ENCODE data around the gene SLC35F5.
A peak's percentile ranks its signal among the peaks of the same experiment; 100 is the strongest.
"Not testable (repeated sequence)": the region's sequence is repeated elsewhere in the genome, so short reads cannot be mapped to it uniquely, and the experiment has no call there.

Gene SLC35F5

GRCh38 chr2:113756355-113757137 lies at the start of gene SLC35F5:
Gene SLC35F5 (minus strand): TSS chr2:113756642. CDS start chr2:113756409, 233 bp downstream.
- no peak for TF ChIP-seq JUND (IDR thresholded peaks at IDR 0.05; ENCODE audit: low read depth)
- peak; percentile 42 to 89 for DNase-seq (ENCODE audit: low read depth in 1 of 2, low spot score in 1 of 2)
- in situ Hi-C loops (cut with HindIII; ENCODE audit: low pct_unique_long_range_greater_than_20kb, low sequenced_read_pairs): no loop called here

GRCh38 chr2:113799375-113799774 lies 42.9 kb upstream of the SLC35F5 start:
- no peak for DNase-seq (ENCODE audit: low read depth in 1 of 2, low spot score in 1 of 2)
- in situ Hi-C loops (cut with HindIII; ENCODE audit: low pct_unique_long_range_greater_than_20kb, low sequenced_read_pairs): no loop called here

GRCh38 chr2:113797237-113797636 lies 40.8 kb upstream of the SLC35F5 start:
- in situ Hi-C loops (cut with HindIII; ENCODE audit: low pct_unique_long_range_greater_than_20kb, low sequenced_read_pairs): no loop called here
- no peak for DNase-seq (ENCODE audit: low read depth in 1 of 2, low spot score in 1 of 2)
- no peak for TF ChIP-seq JUND (IDR thresholded peaks at IDR 0.05; ENCODE audit: low read depth)

More at GRCh38 chr2:113799375-113799774, 42.9 kb upstream of the SLC35F5 start:
- no peak for TF ChIP-seq JUND (IDR thresholded peaks at IDR 0.05; ENCODE audit: low read depth)

GRCh38 chr2:113796592-113797175 lies 40.2 kb upstream of the SLC35F5 start:
- TF ChIP-seq JUND (IDR thresholded peaks at IDR 0.05; ENCODE audit: low read depth): no peak
- in situ Hi-C loops (cut with HindIII; ENCODE audit: low pct_unique_long_range_greater_than_20kb, low sequenced_read_pairs): no loop called here
- no peak for DNase-seq (ENCODE audit: low read depth in 1 of 2, low spot score in 1 of 2)

GRCh38 chr2:113795405-113795920 lies 39.0 kb upstream of the SLC35F5 start:
- DNase-seq (ENCODE audit: low read depth in 1 of 2, low spot score in 1 of 2): no peak
- no peak for TF ChIP-seq JUND (IDR thresholded peaks at IDR 0.05; ENCODE audit: low read depth)
- in situ Hi-C loops (cut with HindIII; ENCODE audit: low pct_unique_long_range_greater_than_20kb, low sequenced_read_pairs): no loop called here

- DNase-seq (ENCODE audit: low read depth in 1 of 2, low spot score in 1 of 2): no peak
- in situ Hi-C loops (cut with HindIII; ENCODE audit: low pct_unique_long_range_greater_than_20kb, low sequenced_read_pairs): no loop called here
- no peak for TF ChIP-seq JUND (IDR thresholded peaks at IDR 0.05; ENCODE audit: low read depth)
These were observed 35.5 kb upstream of the SLC35F5 start for GRCh38 chr2:113791697-113792590.

GRCh38 chr2:113784823-113785744 lies 28.6 kb upstream of the SLC35F5 start:
- DNase-seq (ENCODE audit: low read depth in 1 of 2, low spot score in 1 of 2): no peak
- in situ Hi-C loops (cut with HindIII; ENCODE audit: low pct_unique_long_range_greater_than_20kb, low sequenced_read_pairs): no loop called here
- TF ChIP-seq JUND (IDR thresholded peaks at IDR 0.05; ENCODE audit: low read depth): no peak

GRCh38 chr2:113780472-113780871 lies 24.0 kb upstream of the SLC35F5 start:
- TF ChIP-seq JUND (IDR thresholded peaks at IDR 0.05; ENCODE audit: low read depth): no peak
- no peak for DNase-seq (ENCODE audit: low read depth in 1 of 2, low spot score in 1 of 2)
- in situ Hi-C loops (cut with HindIII; ENCODE audit: low pct_unique_long_range_greater_than_20kb, low sequenced_read_pairs): no loop called here

GRCh38 chr2:113777371-113777770 lies 20.9 kb upstream of the SLC35F5 start:
- no peak for DNase-seq (ENCODE audit: low read depth in 1 of 2, low spot score in 1 of 2)
- no peak for TF ChIP-seq JUND (IDR thresholded peaks at IDR 0.05; ENCODE audit: low read depth)
- in situ Hi-C loops (cut with HindIII; ENCODE audit: low pct_unique_long_range_greater_than_20kb, low sequenced_read_pairs): no loop called here

GRCh38 chr2:113776949-113777348 lies 20.5 kb upstream of the SLC35F5 start:
- TF ChIP-seq JUND (IDR thresholded peaks at IDR 0.05; ENCODE audit: low read depth): no peak
- in situ Hi-C loops (cut with HindIII; ENCODE audit: low pct_unique_long_range_greater_than_20kb, low sequenced_read_pairs): no loop called here
- no peak for DNase-seq (ENCODE audit: low read depth in 1 of 2, low spot score in 1 of 2)

GRCh38 chr2:113774616-113775015 lies 18.2 kb upstream of the SLC35F5 start:
- in situ Hi-C loops (cut with HindIII; ENCODE audit: low pct_unique_long_range_greater_than_20kb, low sequenced_read_pairs); DNase-seq (ENCODE audit: low read depth in 1 of 2, low spot score in 1 of 2): not testable (repeated sequence)
